HG03558 (cell line): ENCODE measurements around the gene SUGP1.

Experiments
- ATAC-seq: cut with Tn5 transposase; IDR thresholded peaks from one replicate; pipeline ENCODE4 v1.9.1; 2021; ENCODE audit warnings: moderate number of reproducible peaks; ENCODE audit not compliant: unreplicated experiment; ENCODE audit errors: extremely low read depth

SUGP1 gene

GRCh38 chr19:19304186-19304965 is 15.9 kb downstream of the SUGP1 start:
- no peak for ATAC-seq

GRCh38 chr19:19303411-19303810 is 16.9 kb downstream of the SUGP1 start:
- ATAC-seq, result no peak

- ATAC-seq, result no peak
These were observed 19.7 kb downstream of the SUGP1 start for GRCh38 chr19:19300613-19301012.

- ATAC-seq, result no peak
These were observed 22.6 kb downstream of the SUGP1 start for GRCh38 chr19:19297759-19298158.

- ATAC-seq, result no peak
These were observed 23.2 kb downstream of the SUGP1 start for GRCh38 chr19:19296953-19297689.

- ATAC-seq, result no peak
These were observed 25.4 kb downstream of the SUGP1 start for GRCh38 chr19:19294914-19295313.

GRCh38 chr19:19292607-19293006 is 27.7 kb downstream of the SUGP1 start:
- no peak for ATAC-seq

- ATAC-seq, result no peak
These were observed 34.6 kb downstream of the SUGP1 start for GRCh38 chr19:19285686-19286085.

- ATAC-seq, result no peak
These were observed 39.7 kb downstream of the SUGP1 start for GRCh38 chr19:19280561-19280960.

GRCh38 chr19:19279853-19280252 is 40.5 kb downstream of the SUGP1 start:
- ATAC-seq, result no peak

GRCh38 chr19:19279062-19279612 is 41.2 kb downstream of the SUGP1 start:
- ATAC-seq, result no peak

- no peak for ATAC-seq
These were observed 42.0 kb downstream of the SUGP1 start for GRCh38 chr19:19278315-19278714.

GRCh38 chr19:19276851-19277250 is 43.5 kb downstream of the SUGP1 start:
- no peak for ATAC-seq

- no peak for ATAC-seq
These were observed 43.9 kb downstream of the SUGP1 start for GRCh38 chr19:19276386-19276785.

- ATAC-seq, result no peak
These were observed 45.4 kb downstream of the SUGP1 start for GRCh38 chr19:19274716-19275565.

GRCh38 chr19:19274146-19274545 is 46.2 kb downstream of the SUGP1 start:
- no peak for ATAC-seq

- no peak for ATAC-seq
These were observed 48.3 kb downstream of the SUGP1 start for GRCh38 chr19:19271828-19272599.

GRCh38 chr19:19270749-19271571 is 49.3 kb downstream of the SUGP1 start:
- ATAC-seq, result no peak
